ENCODE results near the gene ACTR5.

The ACTR5 gene

DNA sequence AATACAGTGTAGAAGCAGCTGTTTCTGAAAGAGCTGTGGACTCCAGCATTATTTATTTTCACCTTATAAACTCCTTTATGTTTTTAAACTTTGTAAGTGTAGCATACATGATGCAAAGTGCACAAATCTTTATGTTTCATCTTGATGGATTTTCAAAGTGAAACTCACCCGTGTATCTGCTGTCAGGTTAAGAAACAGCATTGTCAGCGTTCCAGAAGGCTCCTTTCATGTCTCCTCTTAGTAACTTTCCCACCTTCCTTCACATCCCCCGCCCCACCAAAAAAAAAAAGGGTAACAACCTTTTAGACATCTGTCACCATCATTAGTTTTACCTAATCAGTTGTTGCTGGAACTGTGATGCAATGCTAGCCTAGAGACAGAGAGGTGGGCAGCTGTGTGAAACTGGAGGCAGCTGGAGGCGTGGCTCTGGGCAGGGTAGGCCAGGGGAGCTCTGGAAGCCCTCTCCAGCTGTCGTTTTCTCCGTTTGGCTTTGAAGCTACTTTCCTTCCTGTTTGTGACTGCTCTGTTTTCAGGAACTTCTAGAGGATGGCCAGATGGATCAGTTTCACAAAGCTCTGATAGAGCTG, 7.2 kb downstream of the ACTR5 start:
- H3K4me3 ChIP-seq: no peak overlapping the region
- TF ChIP-seq, protein P1, sequence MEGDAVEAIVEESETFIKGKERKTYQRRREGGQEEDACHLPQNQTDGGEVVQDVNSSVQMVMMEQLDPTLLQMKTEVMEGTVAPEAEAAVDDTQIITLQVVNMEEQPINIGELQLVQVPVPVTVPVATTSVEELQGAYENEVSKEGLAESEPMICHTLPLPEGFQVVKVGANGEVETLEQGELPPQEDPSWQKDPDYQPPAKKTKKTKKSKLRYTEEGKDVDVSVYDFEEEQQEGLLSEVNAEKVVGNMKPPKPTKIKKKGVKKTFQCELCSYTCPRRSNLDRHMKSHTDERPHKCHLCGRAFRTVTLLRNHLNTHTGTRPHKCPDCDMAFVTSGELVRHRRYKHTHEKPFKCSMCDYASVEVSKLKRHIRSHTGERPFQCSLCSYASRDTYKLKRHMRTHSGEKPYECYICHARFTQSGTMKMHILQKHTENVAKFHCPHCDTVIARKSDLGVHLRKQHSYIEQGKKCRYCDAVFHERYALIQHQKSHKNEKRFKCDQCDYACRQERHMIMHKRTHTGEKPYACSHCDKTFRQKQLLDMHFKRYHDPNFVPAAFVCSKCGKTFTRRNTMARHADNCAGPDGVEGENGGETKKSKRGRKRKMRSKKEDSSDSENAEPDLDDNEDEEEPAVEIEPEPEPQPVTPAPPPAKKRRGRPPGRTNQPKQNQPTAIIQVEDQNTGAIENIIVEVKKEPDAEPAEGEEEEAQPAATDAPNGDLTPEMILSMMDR (IDR thresholded peaks at IDR 0.05): no peak
- no peak for DNase-seq (ENCODE audit: low spot score)
- no peak overlapping the region for H3K27ac ChIP-seq

DNA sequence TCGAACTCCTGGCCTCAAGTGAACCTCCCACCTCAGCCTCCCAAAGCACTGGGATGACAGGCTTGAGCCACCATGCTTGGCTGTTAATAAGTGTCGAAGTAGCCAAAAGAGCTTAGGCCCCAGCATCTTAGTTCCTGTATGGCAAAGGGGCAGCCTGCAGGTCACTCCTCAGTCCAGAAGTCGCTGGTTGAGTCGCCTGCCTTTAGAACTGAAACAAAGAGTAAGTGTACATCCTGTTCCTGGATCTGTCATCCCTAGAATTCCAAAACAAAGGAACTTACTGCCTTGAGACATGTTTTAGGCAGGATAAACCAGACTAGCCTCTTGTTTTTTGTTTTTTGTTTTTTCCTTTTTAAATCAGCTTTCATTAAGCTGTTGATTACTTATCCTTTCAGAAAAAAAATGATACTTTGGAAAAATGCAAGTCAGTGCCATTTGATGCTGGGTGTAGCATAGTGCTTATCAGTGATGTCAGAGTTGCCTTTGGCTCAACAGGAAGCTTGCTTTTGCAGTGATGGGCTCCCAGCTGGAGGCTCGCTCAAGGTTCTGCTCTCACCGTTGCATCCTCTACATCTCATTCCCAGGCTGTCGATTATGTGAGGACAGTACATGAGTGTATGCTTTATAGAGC, 9.0 kb downstream of the ACTR5 start:
- TF ChIP-seq, protein P1 (IDR thresholded peaks at IDR 0.05): no peak
- no peak for DNase-seq (ENCODE audit: low spot score)
- Histone ChIP-seq H3K4me3 (no peak overlapping the region), H3K27ac (peak overlapping the region; percentile 14 to 27)

DNA sequence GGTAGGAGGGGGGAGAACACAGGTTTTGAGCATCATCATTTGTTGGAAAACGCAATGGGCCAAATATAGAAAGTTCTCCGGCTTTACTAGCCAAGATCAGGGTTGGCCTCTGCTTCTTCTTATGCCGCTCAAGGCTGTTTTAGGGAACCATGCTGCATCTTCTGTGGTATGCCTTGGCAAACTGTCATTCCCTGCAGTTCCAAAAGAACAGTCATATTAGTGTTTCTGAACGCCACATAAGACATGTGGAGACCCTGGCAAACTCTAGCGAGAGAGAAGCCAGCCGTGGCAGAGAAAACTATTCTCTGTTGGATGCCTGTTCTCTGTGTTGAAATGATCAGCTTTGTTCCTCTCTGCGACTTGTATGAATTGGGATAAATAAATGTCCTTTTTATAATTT, 10.8 kb downstream of the ACTR5 start:
- no peak for DNase-seq (ENCODE audit: low spot score)
- Histone ChIP-seq H3K4me3 (no peak overlapping the region), H3K27ac (peak overlapping the region; percentile 9 to 34)
- TF ChIP-seq, protein P1 (IDR thresholded peaks at IDR 0.05): no peak

DNA sequence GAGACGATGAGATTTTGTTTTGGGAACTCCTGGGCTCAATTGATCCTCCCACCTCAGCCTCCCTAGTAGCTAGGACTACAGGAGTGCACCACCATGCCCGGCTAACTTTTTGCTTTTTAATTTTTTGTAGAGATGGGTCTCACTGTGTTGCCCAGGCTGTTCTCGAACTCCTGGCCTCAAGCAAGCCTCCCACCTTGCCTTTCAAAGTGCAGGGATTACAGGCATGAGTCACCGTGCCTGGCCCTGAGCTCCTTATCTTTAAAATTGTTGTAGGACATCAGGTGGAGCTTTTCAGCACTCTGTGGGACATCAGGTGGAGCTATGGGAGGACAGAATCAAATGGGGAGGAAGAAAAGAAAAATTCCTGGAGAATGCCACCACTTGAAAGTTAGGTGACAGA, 12.7 kb downstream of the ACTR5 start:
- Histone ChIP-seq H3K4me3 (no peak overlapping the region), H3K27ac (no peak overlapping the region)
- TF ChIP-seq, protein P1 (IDR thresholded peaks at IDR 0.05): no peak
- no peak for DNase-seq (ENCODE audit: low spot score)

DNA sequence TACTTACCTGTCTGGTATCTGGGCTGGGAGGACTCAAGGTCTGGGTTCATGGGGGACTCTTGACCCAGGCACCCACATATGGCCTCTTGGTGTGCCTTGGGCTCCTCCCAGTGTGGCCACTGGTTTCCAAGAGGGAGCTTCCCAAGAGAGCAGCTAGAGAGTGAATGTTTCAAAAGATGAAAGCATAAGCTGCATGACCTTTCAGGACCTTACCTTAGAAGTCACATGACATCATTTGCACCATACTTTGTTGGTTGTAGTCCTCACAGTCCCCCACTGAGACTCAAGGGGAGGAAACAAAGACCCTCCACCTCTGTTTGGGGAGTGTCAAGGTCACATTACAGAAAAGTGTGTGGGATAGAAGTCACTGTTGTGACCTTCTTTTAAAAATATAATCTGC, 13.9 kb downstream of the ACTR5 start:
- peak; percentile 45 for DNase-seq (ENCODE audit: low spot score)
- TF ChIP-seq, protein P1 (IDR thresholded peaks at IDR 0.05): no peak
- H3K27ac ChIP-seq: no peak overlapping the region
- no peak overlapping the region for H3K4me3 ChIP-seq

DNA sequence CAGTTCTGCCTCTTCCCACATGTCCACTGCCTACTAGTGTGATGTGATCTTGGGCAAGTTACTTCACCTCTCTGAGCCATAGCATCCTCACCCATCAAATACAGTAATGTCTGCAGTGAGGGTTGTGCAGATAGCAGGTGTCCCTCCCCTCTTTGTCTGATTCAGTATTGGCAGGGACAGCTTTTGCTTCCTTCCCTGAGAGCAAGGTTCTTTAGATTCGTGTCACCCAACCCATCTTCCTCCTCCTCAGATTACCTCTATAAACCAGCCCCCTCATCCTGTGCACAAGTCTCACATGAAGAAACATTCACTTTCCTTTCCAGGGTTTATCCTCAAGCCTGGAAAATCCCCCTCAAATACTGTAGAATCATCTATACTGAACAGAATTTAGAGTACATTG, 15.4 kb downstream of the ACTR5 start:
- no peak overlapping the region for H3K4me3 ChIP-seq
- H3K27ac ChIP-seq: no peak overlapping the region
- TF ChIP-seq, protein P1 (IDR thresholded peaks at IDR 0.05): no peak
- no peak for DNase-seq (ENCODE audit: low spot score)
